B cell (primary cell): ENCODE data around the gene ERAS. TPM values are rescaled to one million over a fixed set of nuclear protein-coding genes. Genes with fewer than 3 reads are reported as not detected.
A peak's percentile ranks its signal among the peaks of the same experiment; 100 is the strongest.

Experiments used
- ATAC-seq: fragments of 200-7000 bp; cut with Tn5 transposase; one replicate; pipeline ENCODE4 v1.10.0; 2021; ENCODE audit warnings: low read depth, mild to moderate bottlenecking, moderate number of reproducible peaks, moderate library complexity
- CTCF ChIA-PET: fragments of 350-600 bp; sonication (Branson Sonifier 250); formaldehyde crosslinking; loops from one replicate; lab custom pipeline; 2021; ENCODE audit warnings: antibody characterized with exemption, inconsistent platforms; lab: Charles Lee
- POLR2A ChIA-PET: fragments of 350-600 bp; sonication (Branson Sonifier 250); formaldehyde crosslinking; loops from one replicate; lab custom pipeline; 2021; ENCODE audit warnings: antibody characterized with exemption; lab: Charles Lee
- DNase-seq: peaks from one replicate; pipeline ENCODE4 v3.0.0; 2013
- H2AFZ ChIP-seq: 2 replicates; pipeline ENCODE4 v1.6.1; 2012; ENCODE audit warnings: mild to moderate bottlenecking, low read depth, low read length; ENCODE audit not compliant: insufficient read depth, poor library complexity, severe bottlenecking
- H3K27ac ChIP-seq, 2 donors: 1 replicate in 1 of 2; 2 replicates in 1 of 2; pipeline ENCODE4 v1.5.1; 2012 to 2013; ENCODE audit warnings: low read length in 2 of 2, mild to moderate bottlenecking in 2 of 2, moderate library complexity in 1 of 2
- H3K27me3 ChIP-seq, 4 experiments: fragments of 200-600 bp in 1 of 4; sonication (generic) in 1 of 4; replicated peaks in 1 of 4; 1 replicate in 2 of 4; 2 replicates in 2 of 4; pipeline versions ENCODE4 v1.6.1 to v1.7.0; 2013 to 2016; ENCODE audit warnings: low read length in 3 of 4, mild to moderate bottlenecking in 2 of 4, mixed read lengths in 1 of 4, moderate library complexity in 1 of 4; ENCODE audit not compliant: insufficient read depth in 4 of 4, control insufficient read depth in 3 of 4; ENCODE audit errors: control extremely low read depth in 1 of 4
- H3K36me3 ChIP-seq, 2 experiments: replicated peaks in 1 of 2; 1 replicate in 1 of 2; 2 replicates in 1 of 2; pipeline versions ENCODE4 v1.6.1 to v1.7.1; 2013; ENCODE audit warnings: low read length in 1 of 2; ENCODE audit not compliant: insufficient read depth in 2 of 2, control insufficient read depth in 1 of 2; ENCODE audit errors: control extremely low read depth in 1 of 2, extremely low read depth in 1 of 2
- H3K4me1 ChIP-seq, 2 donors: fragments of 200-600 bp in 1 of 2; sonication (generic) in 1 of 2; 1 replicate in 1 of 2; 2 replicates in 1 of 2; pipeline versions ENCODE4 v1.5.1 to v1.6.1; 2013 to 2017; ENCODE audit warnings: low read length in 2 of 2; ENCODE audit not compliant: control insufficient read depth in 2 of 2, insufficient read depth in 2 of 2
- H3K4me2 ChIP-seq: replicated peaks from 2 replicates; pipeline ENCODE3; 2012; ENCODE audit warnings: mild to moderate bottlenecking, low read depth, low read length; ENCODE audit not compliant: poor library complexity, severe bottlenecking
- H3K4me3 ChIP-seq, 5 experiments: fragments of 200-600 bp in 1 of 5; sonication (generic) in 1 of 5; 1 replicate in 3 of 5; 2 replicates in 2 of 5; pipeline versions ENCODE4 v1.5.1 to v1.7.0; 2011 to 2016; ENCODE audit warnings: low read length in 4 of 5, mild to moderate bottlenecking in 4 of 5, low read depth in 2 of 5, control low read depth in 1 of 5, moderate library complexity in 1 of 5; ENCODE audit not compliant: insufficient read depth in 1 of 5; ENCODE audit errors: control extremely low read depth in 1 of 5, extremely low read depth in 1 of 5
- H3K79me2 ChIP-seq: fragments of 200-600 bp; sonication (generic); one replicate; pipeline ENCODE4 v1.6.0; 2016; ENCODE audit warnings: low read length; ENCODE audit not compliant: control insufficient read depth, insufficient read depth
- H3K9ac ChIP-seq: fragments of 200-600 bp; sonication (generic); 2 replicates; pipeline ENCODE4 v1.6.1; 2017; ENCODE audit warnings: mild to moderate bottlenecking, low read length, moderate library complexity
- H3K9me3 ChIP-seq, 3 donors: one replicate each; pipeline versions ENCODE4 v1.6.1 to v1.7.1; 2013; ENCODE audit warnings: low read length in 2 of 3; ENCODE audit not compliant: control insufficient read depth in 2 of 3, insufficient read depth in 1 of 3; ENCODE audit errors: control extremely low read depth in 1 of 3
- H4K20me1 ChIP-seq: 2 replicates; pipeline ENCODE4 v1.6.0; 2012; ENCODE audit warnings: mild to moderate bottlenecking, low read length; ENCODE audit not compliant: insufficient read depth, control insufficient read depth, poor library complexity, severe bottlenecking
- H3K27ac Mint-ChIP-seq: one replicate; pipeline ENCODE4 v1.8.0; 2021; ENCODE audit warnings: mixed read lengths
- H3K27me3 Mint-ChIP-seq: one replicate; pipeline ENCODE4 v1.8.0; 2021; ENCODE audit warnings: mixed read lengths
- H3K4me1 Mint-ChIP-seq: one replicate; pipeline ENCODE4 v1.8.0; 2021; ENCODE audit warnings: mixed read lengths
- H3K4me3 Mint-ChIP-seq: one replicate; pipeline ENCODE4 v1.8.0; 2021; ENCODE audit warnings: mixed read lengths
- H3K9me3 Mint-ChIP-seq: one replicate; pipeline ENCODE4 v1.8.0; 2022; ENCODE audit warnings: mixed read lengths; ENCODE audit not compliant: insufficient read depth
- CTCF ChIP-seq: fragments of 200-600 bp; IDR thresholded peaks from one replicate; pipeline ENCODE4 v1.8.0; 2022; ENCODE audit warnings: antibody characterized with exemption, mild to moderate bottlenecking
- EZH2 ChIP-seq: IDR thresholded peaks from 2 replicates; pipeline ENCODE4 v1.6.1; 2012; ENCODE audit warnings: borderline replicate concordance, low read depth, mild to moderate bottlenecking, moderate library complexity, low read length; ENCODE audit not compliant: insufficient read depth, poor library complexity, severe bottlenecking
- WGBS: methylation state at CpG from one replicate; pipeline ENCODE4 v1.1.5; 2013; ENCODE audit warnings: missing lambda C conversion rate; ENCODE audit not compliant: insufficient coverage; 5-methylcytosine and 5-hydroxymethylcytosine counted together
- intact Hi-C: fragments of 100-400 bp; cut with micrococcal nuclease; formaldehyde crosslinking; loops from one replicate; pipeline ENCODE4 v1.10.0; 2022
- polyA plus RNA-seq: library from polyadenylated mRNA; depleted of rRNA; stranded (reverse); fragments of >200 nt; gene quantifications from 2 replicates; pipeline ENCODE4 v1.2.3, GENCODE V29; 2012
- total RNA-seq, 2 donors: library from RNA; stranded (reverse); fragments of 120-200 nt in 1 of 2; gene quantifications; 1 replicate in 1 of 2; 2 replicates in 1 of 2; pipeline versions ENCODE4 v1.2.3 to v1.2.4, GENCODE V29; 2013 to 2022

Gene ERAS
- total and polyA plus RNA-seq, 2 donors (not counting 1 experiment from before 2014, with no cell fraction given), result 0.09 TPM; not detected in 1

- peak overlapping the region; percentile 65 for H3K4me3 Mint-ChIP-seq
- DNase-seq, result no peak
- Histone ChIP-seq H3K79me2 (no peaks in the 10 kb centered on the region), H3K27ac (no peak overlapping the region), H3K4me2 (peak overlapping the region; percentile 54), H3K9me3 (peaks cover 0 to 11% (median 0%) of the 10 kb centered on the region in 3 donors), H3K4me1 (peaks cover 0 to 6% of the 10 kb centered on the region in 2 donors), H3K4me3 (no peak overlapping the region), H4K20me1 (no peaks in the 10 kb centered on the region), H3K9ac (no peak overlapping the region), H3K27me3 (peaks cover 0 to 24% (median 7%) of the 10 kb centered on the region in 4 experiments), H3K36me3 (peaks cover 0 to 4% of the 10 kb centered on the region in 2 experiments), H2AFZ (no peak overlapping the region)
- ChIA-PET POLR2A (no interaction called here), CTCF (no interaction called here)
- H3K4me1 Mint-ChIP-seq, result peaks cover 7% of the 10 kb centered on the region
- H3K27ac Mint-ChIP-seq, result no peak overlapping the region
- peaks cover 22% of the 10 kb centered on the region for H3K27me3 Mint-ChIP-seq
- intact Hi-C loops, result no loop called here
- ATAC-seq, result no peak
- H3K9me3 Mint-ChIP-seq, result no peaks in the 10 kb centered on the region
- 28% methylated on average over 53 of the region's 73 CpGs for WGBS
- no peak for TF ChIP-seq CTCF
- no peak for TF ChIP-seq EZH2
Observed at GRCh38 chrX:48826876-48827653, 752 bp downstream of the ERAS start.

- no peaks in the 10 kb centered on the region for H3K9me3 Mint-ChIP-seq
- Histone ChIP-seq H3K9ac (no peak overlapping the region), H3K4me3 (no peak overlapping the region), H4K20me1 (no peaks in the 10 kb centered on the region), H2AFZ (no peak overlapping the region), H3K36me3 (peaks cover 0 to 4% of the 10 kb centered on the region in 2 experiments), H3K4me1 (peaks cover 0 to 6% of the 10 kb centered on the region in 2 donors), H3K27ac (no peak overlapping the region), H3K9me3 (peaks cover 0 to 11% (median 0%) of the 10 kb centered on the region in 3 donors), H3K4me2 (no peak overlapping the region), H3K79me2 (no peaks in the 10 kb centered on the region), H3K27me3 (peaks cover 0 to 26% (median 7%) of the 10 kb centered on the region in 4 experiments)
- DNase-seq, result no peak
- CTCF ChIA-PET, result no interaction called here
- no peak overlapping the region for H3K27ac Mint-ChIP-seq
- POLR2A ChIA-PET, result no interaction called here
- intact Hi-C loops, result no loop called here
- ATAC-seq, result no peak
- H3K4me3 Mint-ChIP-seq, result peak overlapping the region; percentile 65
- no peak for TF ChIP-seq EZH2
- TF ChIP-seq CTCF, result no peak
- peaks cover 26% of the 10 kb centered on the region for H3K27me3 Mint-ChIP-seq
- no CpG with 5 or more reads among the region's 4 CpGs for WGBS
- H3K4me1 Mint-ChIP-seq, result peaks cover 7% of the 10 kb centered on the region
Observed at GRCh38 chrX:48827654-48827968, 1.3 kb downstream of the ERAS start.
